HG02870 (cell line): ENCODE results near the gene SPDYE1.

ENCODE experiments used
- ATAC-seq: cut with Tn5 transposase; IDR thresholded peaks from one replicate; pipeline ENCODE4 v1.9.1; 2021; ENCODE audit warnings: mild to moderate bottlenecking, moderate library complexity; ENCODE audit not compliant: unreplicated experiment

SPDYE1 gene

DNA sequence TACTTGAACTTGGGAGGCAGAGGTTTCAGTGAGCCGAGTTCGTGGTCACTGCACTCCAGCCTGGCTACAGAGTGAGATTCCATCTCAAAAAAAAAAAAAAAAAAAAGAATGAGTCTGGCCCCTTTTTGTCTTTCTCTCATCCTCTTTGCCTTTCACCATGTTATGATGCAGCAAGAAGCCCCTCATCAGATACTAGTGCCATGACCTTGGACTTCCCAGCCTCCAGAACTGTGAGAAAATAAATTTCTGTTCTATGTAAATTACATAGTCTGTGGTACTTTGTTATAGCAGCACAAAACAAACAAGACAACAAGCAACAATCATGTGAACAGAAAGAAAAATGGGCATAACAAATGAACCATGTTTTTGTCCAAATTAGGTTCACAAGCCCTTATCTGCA lies 44.5 kb downstream of the SPDYE1 start:
- ATAC-seq, result no peak

DNA sequence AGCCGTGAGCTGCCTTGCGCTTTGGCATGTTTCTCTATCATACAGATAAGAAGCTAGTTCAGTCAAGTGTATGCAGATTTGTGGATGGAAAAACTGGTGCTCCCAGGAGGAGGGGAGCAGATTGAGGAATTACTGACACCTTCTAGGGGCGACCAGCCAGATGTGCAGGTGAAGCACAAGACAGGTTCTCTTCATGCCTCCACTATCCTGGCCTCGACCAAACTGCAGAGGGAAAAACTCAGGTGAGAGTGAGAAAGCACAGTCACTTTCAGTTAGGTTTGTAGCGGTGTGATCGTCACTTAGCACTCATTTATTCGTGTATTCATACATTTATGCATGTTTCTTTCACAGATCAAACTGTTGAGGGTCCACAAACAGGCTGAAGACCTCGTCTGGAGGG lies 46.2 kb downstream of the SPDYE1 start:
- ATAC-seq, result no peak

GRCh38 chr7:44044315-44045225 lies 46.9 kb downstream of the SPDYE1 start, which contains the start of gene DBNL:
TSS of gene DBNL (plus strand) at chr7:44044702. CDS start at chr7:44044738, 36 bp downstream.
- peak; percentile 68 for ATAC-seq

DNA sequence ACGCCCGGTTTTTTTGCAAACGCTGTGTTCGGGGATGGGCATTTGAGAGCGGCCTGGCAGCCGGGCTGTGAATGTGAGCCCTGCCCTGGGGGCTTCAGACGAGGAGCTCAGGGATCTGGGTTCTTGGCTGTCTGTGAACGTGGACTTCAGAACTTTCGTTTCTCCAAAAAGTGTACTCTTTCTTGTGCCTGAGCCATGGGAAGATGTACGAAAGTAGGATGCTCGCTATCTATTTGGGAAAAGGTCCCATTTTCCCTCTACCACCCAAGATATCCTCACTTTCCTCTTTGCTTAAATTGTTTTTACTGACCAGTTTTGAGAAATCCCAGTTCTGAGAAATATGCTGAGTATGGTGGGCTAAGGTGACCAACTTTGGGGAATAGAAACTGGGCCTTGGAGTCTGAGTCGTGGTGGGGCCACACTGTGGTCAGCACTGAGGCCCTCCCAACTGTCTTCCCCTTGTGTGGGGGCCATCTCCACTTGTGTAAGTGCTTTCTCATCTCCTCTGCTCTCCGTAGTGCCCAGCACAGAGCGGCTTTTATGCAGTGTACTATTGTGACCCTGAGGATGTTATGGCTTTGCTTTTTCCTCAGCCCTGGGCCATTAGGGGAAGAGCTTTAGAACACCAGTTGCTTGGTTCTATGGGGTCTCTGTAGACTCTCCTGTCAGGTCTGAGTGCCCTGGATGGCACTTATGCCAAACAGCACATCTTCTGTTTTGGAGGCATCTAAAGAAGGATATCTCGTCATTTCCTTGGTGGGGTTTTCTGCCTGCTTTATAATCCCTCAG lies 47.7 kb downstream of the SPDYE1 start:
- no peak for ATAC-seq

DNA sequence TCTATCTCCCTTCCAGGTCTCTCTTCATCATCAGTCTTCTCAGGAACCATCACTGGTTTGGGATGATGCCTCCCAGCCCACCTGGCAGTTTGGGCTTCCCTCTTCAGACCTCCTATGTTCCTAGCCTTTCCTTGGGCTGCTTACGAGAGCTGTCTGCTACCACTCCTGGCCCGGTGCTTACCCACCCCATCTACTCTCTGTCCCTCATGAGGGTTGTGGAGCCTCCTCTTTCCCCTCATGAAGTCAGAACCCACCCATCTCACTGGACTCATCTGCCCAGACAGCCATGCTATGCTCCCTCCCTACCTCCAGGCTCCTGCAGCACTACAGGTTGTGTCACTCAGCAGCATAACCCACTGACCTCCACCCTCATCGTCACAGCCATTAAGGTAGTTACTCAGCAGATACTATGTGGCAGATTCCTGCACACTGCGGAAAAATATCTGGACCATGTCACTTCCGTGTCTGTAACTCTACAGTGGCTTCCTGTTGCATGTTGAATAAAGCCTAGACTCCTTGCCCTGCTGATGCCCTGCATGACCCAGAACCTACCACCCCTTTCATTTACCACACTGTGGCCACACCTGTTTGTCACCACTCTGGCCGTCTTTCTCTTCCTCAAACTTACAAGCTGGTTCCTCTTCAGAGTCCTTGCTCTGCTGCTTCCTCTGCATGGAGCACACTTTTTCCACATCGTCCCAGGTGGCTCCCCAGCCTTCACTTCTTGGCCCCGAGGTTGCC lies 48.8 kb downstream of the SPDYE1 start:
- ATAC-seq, result peak; percentile 36

DNA sequence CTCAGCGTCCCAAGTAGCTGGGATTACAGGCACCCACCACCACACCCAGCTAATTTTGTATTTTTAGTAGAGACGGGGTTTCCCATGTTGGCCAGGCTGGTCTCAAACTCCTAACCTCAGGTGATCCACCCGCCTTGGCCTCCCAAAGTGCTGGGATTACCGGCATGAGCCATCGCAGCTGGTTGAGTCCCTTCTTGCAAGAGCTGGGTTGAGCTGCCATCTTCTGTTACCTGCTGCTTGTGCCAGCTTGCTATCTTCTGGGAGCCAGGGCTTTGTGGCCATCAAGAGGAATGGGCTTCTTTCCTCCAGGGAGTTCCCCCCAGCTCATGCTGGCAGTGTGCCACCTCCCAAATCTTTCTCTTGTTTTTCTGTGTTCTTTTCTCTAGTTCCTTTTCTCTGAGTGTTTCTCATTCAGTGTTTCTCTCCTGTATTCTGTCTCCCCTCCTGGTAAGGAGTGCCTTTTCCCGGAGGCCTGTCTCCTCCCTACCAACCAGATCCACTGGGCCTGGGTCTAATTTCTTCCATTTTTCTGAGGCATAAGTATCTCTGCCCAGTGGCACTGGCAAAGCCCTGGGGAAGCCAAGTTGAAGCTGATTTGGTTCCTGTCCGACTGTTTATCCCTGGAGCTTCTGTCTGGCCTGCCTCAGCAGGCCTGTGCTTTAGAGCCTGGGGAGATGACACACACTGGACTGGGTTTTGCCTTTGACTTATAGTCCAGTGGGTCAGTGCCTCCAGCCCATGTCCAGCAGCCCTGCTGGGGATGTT lies 50.5 kb downstream of the SPDYE1 start:
- ATAC-seq, result no peak

- ATAC-seq, result no peak
These were observed 52.6 kb downstream of the SPDYE1 start for GRCh38 chr7:44050121-44050914.

GRCh38 chr7:44050915-44051560 lies 53.3 kb downstream of the SPDYE1 start:
- ATAC-seq, result no peak

DNA sequence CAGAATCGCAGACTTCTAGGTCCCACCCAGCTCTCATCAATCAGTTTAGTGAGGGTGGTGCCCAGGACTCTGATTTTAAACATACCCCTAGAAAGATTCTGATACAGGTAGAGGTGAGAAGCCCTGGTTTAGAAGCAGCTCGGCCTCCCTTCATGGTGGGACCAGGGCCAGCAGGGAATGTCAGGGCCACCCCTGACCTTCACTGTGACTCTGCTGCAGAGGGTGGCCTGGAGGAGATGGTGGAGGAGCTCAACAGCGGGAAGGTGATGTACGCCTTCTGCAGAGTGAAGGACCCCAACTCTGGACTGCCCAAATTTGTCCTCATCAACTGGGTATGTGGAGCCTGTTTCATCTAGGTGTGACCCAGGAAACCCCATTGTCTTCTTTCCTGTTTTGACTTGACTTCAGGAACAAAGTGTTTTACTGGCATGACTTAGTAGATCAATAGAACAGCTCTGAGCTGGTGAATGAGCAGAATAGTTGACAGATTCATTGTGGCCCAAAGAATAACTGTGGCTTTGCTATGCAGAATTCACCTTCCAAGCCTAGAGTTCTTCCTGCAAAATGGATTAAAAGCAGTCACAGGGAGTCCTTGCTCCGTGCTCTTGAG lies 54.0 kb downstream of the SPDYE1 start:
- no peak for ATAC-seq

GRCh38 chr7:44052771-44053365 lies 55.2 kb downstream of the SPDYE1 start:
- no peak for ATAC-seq

GRCh38 chr7:44056681-44057080 lies 59.0 kb downstream of the SPDYE1 start:
- no peak for ATAC-seq

- ATAC-seq, result no peak
These were observed 59.6 kb downstream of the SPDYE1 start for GRCh38 chr7:44057181-44057848.

- ATAC-seq, result no peak
These were observed 60.4 kb downstream of the SPDYE1 start for GRCh38 chr7:44057849-44058758.

- ATAC-seq, result peak; percentile 10
These were observed 61.1 kb downstream of the SPDYE1 start for GRCh38 chr7:44058759-44059218.

DNA sequence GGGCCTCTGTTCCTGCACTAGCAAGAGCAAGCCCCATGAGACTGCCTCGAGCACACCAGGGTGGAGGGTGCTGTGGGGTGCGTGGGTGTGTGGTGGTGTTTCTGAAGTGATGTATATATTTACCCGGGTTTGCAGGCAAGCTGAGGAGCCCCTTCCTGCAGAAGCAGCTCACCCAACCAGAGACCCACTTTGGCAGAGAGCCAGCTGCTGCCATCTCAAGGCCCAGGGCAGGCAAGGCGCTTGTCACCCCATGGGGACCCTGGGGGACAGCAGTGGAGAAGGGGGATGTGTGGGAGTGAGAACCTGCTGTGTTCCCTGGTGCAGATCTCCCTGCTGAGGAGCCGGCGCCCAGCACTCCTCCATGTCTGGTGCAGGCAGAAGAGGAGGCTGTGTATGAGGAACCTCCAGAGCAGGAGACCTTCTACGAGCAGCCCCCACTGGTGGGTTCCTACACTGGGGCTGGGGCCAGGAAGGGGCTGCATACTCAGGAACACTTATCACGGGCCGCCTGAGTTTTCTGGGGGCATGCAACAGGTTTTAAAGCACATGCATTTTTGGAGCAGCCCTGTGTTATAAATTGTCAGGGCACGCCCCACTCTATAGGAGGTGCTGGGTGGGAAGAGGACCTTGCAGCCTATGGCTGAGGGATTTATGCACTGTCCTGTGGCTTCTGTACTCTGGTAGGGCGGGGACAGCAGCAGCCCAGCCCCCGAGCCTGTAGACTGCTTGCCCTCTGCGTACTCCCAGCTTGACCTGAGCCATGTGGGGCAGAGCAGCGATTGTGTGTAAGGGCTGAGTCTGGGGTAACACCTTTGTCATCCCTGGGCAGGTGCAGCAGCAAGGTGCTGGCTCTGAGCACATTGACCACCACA lies 61.8 kb downstream of the SPDYE1 start:
- peak; percentile 45 for ATAC-seq
